Skeletal muscle tissue (tissue), 4 donors: ENCODE results near the gene RTKN2. TPM values are rescaled to one million over a fixed set of nuclear protein-coding genes. Genes with fewer than 3 reads are reported as not detected.
A peak's percentile ranks its signal among the peaks of the same experiment; 100 is the strongest.
"Not testable (repeated sequence)": the region's sequence is repeated elsewhere in the genome, so short reads cannot be mapped to it uniquely, and the experiment has no call there.

Experiments used
- H3K27ac ChIP-seq: one replicate; pipeline ENCODE4 v1.7.0; 2013; ENCODE audit warnings: mild to moderate bottlenecking, low read depth, low read length, inconsistent platforms
- H3K27me3 ChIP-seq, 3 donors: one replicate each; pipeline ENCODE4 v1.7.0; 2013; ENCODE audit warnings: low read length in 3 of 3; ENCODE audit not compliant: control insufficient read depth in 3 of 3, insufficient read depth in 3 of 3
- H3K36me3 ChIP-seq, 3 donors: one replicate each; pipeline ENCODE4 v1.7.0; 2013; ENCODE audit warnings: low read length in 3 of 3; ENCODE audit not compliant: control insufficient read depth in 3 of 3, insufficient read depth in 3 of 3
- H3K4me1 ChIP-seq, 3 donors: one replicate each; pipeline ENCODE4 v1.7.0; 2013; ENCODE audit warnings: low read length in 3 of 3, mild to moderate bottlenecking in 3 of 3; ENCODE audit not compliant: control insufficient read depth in 3 of 3, insufficient read depth in 3 of 3
- H3K4me3 ChIP-seq, 3 donors: one replicate each; pipeline ENCODE4 v1.7.0; 2013; ENCODE audit warnings: low read length in 3 of 3
- H3K9ac ChIP-seq, 3 donors: one replicate each; pipeline ENCODE4 v1.7.0; 2013; ENCODE audit warnings: low read length in 3 of 3, mild to moderate bottlenecking in 3 of 3, moderate library complexity in 2 of 3, low read depth in 1 of 3
- H3K9me3 ChIP-seq, 3 donors: one replicate each; pipeline ENCODE4 v1.7.0; 2013; ENCODE audit warnings: low read length in 3 of 3; ENCODE audit not compliant: control insufficient read depth in 3 of 3
- total RNA-seq: library from RNA; depleted of rRNA; stranded (reverse); fragments of >200 nt; gene quantifications from one replicate; pipeline ENCODE4 v1.2.3, GENCODE V29; 2014
- donor health status: Osteomylitis.

Gene RTKN2
- total RNA-seq, 1 donor from 2014 or later, result 2.1 TPM

DNA sequence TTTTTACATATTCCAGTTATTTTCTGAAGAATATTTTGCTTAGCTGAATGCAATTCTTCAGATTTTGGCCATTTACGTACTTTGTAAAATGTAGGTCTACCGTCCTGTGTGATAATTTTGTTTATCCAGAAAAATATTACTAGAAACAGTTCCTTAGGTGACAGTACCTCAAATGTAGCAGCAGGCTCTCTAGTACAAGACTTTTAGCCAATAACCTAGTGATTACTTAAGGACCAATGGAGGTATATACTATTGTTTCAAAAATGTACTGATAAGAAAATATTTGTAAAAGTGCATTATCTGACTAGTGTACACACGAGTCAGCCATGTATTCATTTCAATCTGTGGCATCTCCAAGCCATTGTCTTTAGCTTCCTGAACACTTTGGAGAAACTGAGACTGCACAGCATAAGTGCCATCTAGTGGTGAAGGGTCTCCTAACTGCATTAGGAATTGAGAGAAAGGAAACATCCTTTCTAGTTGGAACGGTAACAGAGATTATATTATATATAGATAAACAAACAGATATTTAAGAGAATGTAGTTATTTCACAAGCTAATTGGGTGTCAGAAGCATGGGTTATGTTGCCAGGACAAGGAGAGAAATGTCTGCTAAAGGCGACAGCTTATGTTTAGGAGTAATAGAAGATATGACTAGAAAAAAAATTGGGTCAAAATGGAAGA is 23.7 kb downstream of the RTKN2 start:
- no peak overlapping the region for H3K9ac ChIP-seq
- no peaks in the 10 kb centered on the region for H3K9me3 ChIP-seq
- H3K4me1 ChIP-seq, result peaks cover 0 to 5% (median 4%) of the 10 kb centered on the region in 3 donors
- no peaks in the 10 kb centered on the region for H3K36me3 ChIP-seq
- H3K27ac ChIP-seq, result no peak overlapping the region
- peak overlapping the region in 1 of 3 donors; percentile 8 for H3K4me3 ChIP-seq
- H3K27me3 ChIP-seq, result no peaks in the 10 kb centered on the region

DNA sequence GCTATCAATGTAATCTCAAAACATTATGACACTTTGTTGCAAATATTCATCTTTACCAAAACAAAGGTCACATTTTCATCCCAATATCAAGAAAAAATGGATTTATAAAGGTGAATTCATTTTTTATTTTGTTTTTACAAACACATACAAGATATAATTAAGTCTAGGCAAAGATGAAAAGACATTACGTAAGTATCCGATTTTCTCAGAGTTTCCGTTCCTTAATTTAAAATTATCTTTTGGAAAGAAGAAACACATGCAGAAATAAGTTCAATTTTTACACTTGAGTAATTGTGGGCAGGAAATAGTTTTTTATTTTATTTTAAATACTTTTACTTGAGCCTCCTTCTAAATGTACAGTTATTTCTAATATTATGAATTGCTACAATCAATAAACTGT is 24.6 kb downstream of the RTKN2 start:
- Histone ChIP-seq H3K4me3 (peak overlapping the region in 1 of 3 donors; percentile 44), H3K9ac (no peak overlapping the region), H3K36me3 (no peaks in the 10 kb centered on the region), H3K27ac (peak overlapping the region; percentile 31), H3K9me3 (no peaks in the 10 kb centered on the region), H3K27me3 (no peaks in the 10 kb centered on the region), H3K4me1 (peaks cover 0 to 5% (median 4%) of the 10 kb centered on the region in 3 donors)

DNA sequence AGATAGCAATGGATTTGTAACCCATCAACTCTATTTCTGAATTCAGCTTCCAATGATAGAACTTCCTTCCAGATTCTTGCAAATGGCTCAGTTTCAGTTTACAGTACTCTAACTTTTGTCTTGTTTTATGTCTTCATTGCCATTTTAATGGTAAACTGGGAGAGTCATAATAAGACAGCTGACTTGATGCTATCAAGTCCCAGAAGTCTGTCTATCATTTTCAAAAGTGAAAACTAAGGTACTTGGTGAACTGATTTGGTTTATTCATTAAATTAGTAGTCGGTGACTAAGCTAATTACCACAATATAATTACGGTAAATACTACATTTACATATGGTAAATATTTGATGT is 25.0 kb downstream of the RTKN2 start:
- Histone ChIP-seq H3K36me3 (no peaks in the 10 kb centered on the region), H3K27ac (peak overlapping the region; percentile 31), H3K9ac (peak overlapping the region in 1 of 3 donors; percentile 8), H3K4me3 (peak overlapping the region in 2 of 3 donors; percentile 42 to 44), H3K27me3 (no peaks in the 10 kb centered on the region), H3K9me3 (no peaks in the 10 kb centered on the region), H3K4me1 (peaks cover 0 to 5% (median 4%) of the 10 kb centered on the region in 3 donors)

DNA sequence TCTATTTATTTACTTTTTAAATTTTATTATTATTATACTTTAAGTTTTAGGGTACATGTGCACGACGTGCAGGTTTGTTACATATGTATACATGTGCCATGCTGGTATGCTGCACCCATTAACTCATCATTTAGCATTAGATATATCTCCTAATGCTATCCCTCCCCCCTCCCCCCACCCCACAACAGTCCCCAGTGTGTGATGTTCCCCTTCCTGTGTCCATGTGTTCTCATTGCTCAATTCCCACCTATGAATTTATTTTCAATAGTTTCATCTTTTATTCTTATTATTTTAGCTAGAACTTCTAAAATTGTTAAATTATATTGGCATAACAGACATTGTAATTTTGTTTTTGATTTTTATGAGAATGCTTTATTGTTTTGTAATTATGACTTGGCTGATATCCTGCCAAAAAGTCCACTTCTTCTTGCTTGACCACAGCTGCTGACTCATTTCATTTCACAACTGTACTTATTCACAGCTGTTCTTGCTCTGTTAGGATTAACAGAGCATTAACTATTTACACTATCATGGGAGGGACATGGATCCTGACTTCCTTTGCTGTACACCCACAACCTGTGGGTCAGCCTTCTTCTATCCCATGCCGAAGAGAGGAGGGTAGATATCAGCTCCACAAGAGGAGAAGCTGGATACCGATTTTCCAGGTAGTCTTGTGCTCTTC is 25.5 kb downstream of the RTKN2 start:
- not testable (repeated sequence) for H3K9me3 ChIP-seq, H3K27me3 ChIP-seq, H3K36me3 ChIP-seq, H3K4me1 ChIP-seq
- Histone ChIP-seq H3K27ac (peak overlapping the region; percentile 31), H3K4me3 (peak overlapping the region in 2 of 3 donors; percentile 42 to 44), H3K9ac (peak overlapping the region in 1 of 3 donors; percentile 8)

DNA sequence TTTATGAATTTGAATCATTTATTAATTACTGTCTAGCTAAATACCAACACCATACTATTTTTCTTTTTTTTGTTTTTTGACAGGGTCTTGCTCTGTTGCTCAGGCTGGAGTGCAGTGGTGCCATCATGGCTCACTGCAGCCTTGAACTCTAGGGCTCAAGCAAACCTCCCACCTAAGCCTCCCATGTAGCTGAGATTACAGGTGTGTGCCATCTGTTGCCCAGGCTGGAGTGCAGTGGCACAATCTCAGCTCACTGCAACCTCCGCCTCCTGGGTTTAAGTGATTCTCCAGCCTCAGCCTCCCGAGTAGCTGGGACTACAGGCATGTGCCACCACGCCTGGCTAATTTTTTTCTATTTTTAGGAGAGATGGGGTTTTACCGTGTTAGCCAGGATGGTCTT is 27.1 kb downstream of the RTKN2 start:
- H3K27me3 ChIP-seq, H3K36me3 ChIP-seq, H3K27ac ChIP-seq, H3K4me1 ChIP-seq, H3K9me3 ChIP-seq, H3K9ac ChIP-seq, H3K4me3 ChIP-seq: not testable (repeated sequence)

DNA sequence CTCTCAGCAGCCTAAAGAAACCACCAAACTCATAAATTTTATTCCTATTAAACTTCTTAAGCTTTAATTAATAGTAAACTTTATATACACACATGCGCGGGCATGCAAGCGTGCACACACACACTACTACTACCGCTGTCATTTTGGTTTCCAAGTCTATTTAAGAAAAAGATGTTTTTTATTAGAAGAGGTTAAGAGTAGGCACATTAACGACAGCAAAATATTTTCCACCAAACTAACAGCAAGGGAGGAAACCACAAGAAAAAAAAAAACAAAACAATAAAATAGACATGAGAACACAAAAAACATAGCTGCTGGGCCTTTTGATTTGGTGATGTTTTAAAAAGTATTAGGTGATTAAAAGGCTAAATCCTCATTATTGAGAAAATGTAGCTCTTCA is 28.6 kb downstream of the RTKN2 start:
- H3K27me3 ChIP-seq, result no peaks in the 10 kb centered on the region
- H3K27ac ChIP-seq, result no peak overlapping the region
- no peaks in the 10 kb centered on the region for H3K9me3 ChIP-seq
- no peaks in the 10 kb centered on the region for H3K36me3 ChIP-seq
- H3K4me3 ChIP-seq, result no peak overlapping the region
- no peak overlapping the region for H3K9ac ChIP-seq
- H3K4me1 ChIP-seq, result peaks cover 0 to 5% (median 4%) of the 10 kb centered on the region in 3 donors

DNA sequence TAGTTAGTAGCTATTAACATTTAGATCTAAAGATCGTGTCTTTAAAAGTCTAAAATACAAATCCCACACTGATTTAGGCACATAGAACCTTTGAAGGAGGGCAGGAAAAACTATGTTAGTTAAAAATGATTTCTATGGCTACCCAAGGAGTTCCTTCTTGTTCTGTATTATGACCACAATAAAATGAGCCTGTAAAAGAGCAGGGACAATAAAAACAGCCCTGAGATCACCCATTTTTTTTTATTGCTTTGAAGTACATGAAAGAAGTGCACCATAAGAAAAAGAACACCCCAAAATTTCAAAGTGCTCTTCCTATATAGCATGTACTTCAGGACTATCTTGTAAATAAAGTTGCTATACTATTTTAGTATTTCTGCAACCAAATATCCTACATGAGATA is 29.8 kb downstream of the RTKN2 start:
- no peaks in the 10 kb centered on the region for H3K27me3 ChIP-seq
- no peak overlapping the region for H3K9ac ChIP-seq
- no peak overlapping the region for H3K27ac ChIP-seq
- no peaks in the 10 kb centered on the region for H3K9me3 ChIP-seq
- H3K4me1 ChIP-seq, result peaks cover 0 to 5% (median 4%) of the 10 kb centered on the region in 3 donors
- H3K4me3 ChIP-seq, result no peak overlapping the region
- no peaks in the 10 kb centered on the region for H3K36me3 ChIP-seq

DNA sequence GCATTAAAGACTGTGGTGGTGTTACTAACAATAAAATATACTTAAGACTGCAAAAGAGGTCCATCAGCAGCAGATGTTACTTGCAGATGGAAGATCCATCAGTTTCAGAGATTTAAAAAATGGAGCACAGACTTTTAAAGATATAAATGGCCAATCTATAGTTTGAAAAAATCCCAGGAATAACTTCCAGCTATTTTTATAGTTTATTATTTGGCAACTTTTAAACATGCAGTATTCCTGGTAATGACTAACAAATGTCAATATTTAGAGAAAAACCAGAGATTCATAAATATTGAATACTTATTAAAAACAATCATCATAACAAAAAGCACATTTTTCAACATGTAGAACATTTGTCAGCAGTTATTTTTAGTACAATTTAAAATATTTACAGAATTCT is 30.7 kb downstream of the RTKN2 start:
- Histone ChIP-seq H3K27ac (no peak overlapping the region), H3K36me3 (no peaks in the 10 kb centered on the region), H3K4me3 (no peak overlapping the region), H3K9me3 (no peaks in the 10 kb centered on the region), H3K9ac (no peak overlapping the region), H3K27me3 (no peaks in the 10 kb centered on the region), H3K4me1 (no peaks in the 10 kb centered on the region)

DNA sequence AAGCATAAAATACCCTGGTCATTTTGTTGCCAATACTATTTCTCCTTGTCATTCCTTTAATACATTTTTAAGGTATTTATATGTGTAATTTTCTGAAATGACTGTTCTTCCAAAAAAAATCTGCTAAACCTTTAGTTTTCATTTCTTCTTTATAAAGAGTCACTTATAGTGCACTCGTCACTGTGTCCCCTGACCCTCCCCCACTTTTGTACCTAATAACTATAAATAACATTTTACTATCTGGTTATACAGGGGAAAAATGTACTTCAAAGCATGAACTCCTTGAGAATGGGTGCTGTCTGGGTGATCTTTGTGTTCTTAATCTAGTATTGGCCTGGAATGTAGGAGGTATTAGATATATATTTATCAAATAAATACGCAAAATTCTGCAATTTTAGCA is 31.1 kb downstream of the RTKN2 start:
- Histone ChIP-seq H3K27me3 (no peaks in the 10 kb centered on the region), H3K9me3 (no peaks in the 10 kb centered on the region), H3K36me3 (no peaks in the 10 kb centered on the region), H3K4me3 (no peak overlapping the region), H3K4me1 (no peaks in the 10 kb centered on the region), H3K27ac (no peak overlapping the region), H3K9ac (no peak overlapping the region)

DNA sequence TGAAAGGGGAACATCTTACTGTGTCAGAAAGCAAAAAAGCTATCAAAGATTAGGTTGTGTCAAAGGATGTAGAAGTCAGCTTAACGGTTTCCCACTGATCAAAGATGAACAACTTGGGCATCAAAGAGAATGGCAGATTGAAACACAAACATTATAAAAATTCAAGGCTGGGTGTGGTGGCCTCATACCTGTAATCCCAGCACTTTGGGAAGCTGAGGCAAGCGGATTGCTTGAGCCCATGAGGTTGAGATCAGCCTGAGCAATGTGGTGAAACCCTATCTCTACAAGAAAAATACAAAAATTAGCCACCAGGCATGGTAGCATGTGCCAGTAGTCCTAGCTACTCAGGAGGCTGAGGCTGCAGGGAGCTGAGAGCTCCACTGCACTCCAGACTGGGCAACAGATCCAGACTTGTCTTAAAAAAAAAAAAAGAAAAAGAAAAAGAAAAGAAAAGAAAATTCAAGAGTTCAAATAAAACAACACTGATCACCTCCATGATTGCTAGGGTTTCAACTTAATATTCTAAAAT is 34.5 kb downstream of the RTKN2 start:
- H3K36me3 ChIP-seq, result no peaks in the 10 kb centered on the region
- H3K4me1 ChIP-seq, result no peaks in the 10 kb centered on the region
- no peaks in the 10 kb centered on the region for H3K9me3 ChIP-seq
- H3K9ac ChIP-seq, result no peak overlapping the region
- no peak overlapping the region for H3K27ac ChIP-seq
- no peak overlapping the region for H3K4me3 ChIP-seq
- no peaks in the 10 kb centered on the region for H3K27me3 ChIP-seq
